ENCODE data around the gene PIP5K1B. TPM values are rescaled to one million over a fixed set of nuclear protein-coding genes. Genes with fewer than 3 reads are reported as not detected.

The PIP5K1B gene
- total RNA-seq, 1 donor from 2014 or later = 0.13 TPM

- DNase-seq (ENCODE audit: low read depth, low spot score) = no peak
These were observed 199.4 kb downstream of the PIP5K1B start for GRCh38 chr9:68904454-68904853.

DNA sequence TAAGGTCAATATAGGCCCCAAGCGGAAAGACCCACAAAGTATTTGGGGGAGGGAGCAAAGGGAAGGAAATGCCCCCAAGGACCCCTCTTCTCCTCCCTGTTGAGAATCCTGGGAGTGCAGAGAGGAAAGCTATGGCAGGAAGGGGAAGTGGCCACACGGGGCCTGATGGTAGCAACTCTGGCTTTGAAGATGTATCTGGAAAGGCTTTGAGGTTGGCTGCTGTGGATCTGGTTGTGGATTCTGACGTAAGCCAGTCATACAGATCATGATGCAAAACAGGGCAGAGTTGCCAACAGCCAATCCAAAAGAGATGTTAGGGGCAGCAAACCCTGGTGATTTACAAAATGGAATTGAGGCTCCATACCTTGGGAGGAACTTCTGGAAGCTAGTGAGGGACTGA, 200.1 kb downstream of the PIP5K1B start:
- no peak for DNase-seq (ENCODE audit: low read depth, low spot score)

- no peak for DNase-seq (ENCODE audit: low read depth, low spot score)
These were observed 202.9 kb downstream of the PIP5K1B start for GRCh38 chr9:68907910-68908309.

DNA sequence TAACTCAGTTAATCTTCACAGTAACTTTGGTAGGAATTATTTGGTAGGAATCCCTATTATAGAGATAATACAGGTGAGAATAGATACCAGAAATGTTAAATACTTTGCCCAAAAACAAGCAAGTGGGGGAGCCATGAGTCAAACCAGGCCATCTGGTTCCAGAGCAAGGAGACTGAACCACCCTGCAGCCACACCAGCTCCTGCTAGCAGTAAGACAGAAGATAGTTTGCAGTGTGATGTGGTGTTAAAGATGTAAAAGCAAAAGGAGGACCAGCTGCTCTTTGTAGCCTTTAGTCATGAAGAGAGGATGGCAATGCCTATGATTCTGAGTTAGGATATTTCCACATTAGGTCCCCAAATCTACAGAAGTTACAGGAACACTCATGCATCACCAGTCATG, 207.5 kb downstream of the PIP5K1B start:
- DNase-seq (ENCODE audit: low read depth, low spot score) = no peak

- no peak for DNase-seq (ENCODE audit: low read depth, low spot score)
These were observed 208.0 kb downstream of the PIP5K1B start for GRCh38 chr9:68913054-68913453.

DNA sequence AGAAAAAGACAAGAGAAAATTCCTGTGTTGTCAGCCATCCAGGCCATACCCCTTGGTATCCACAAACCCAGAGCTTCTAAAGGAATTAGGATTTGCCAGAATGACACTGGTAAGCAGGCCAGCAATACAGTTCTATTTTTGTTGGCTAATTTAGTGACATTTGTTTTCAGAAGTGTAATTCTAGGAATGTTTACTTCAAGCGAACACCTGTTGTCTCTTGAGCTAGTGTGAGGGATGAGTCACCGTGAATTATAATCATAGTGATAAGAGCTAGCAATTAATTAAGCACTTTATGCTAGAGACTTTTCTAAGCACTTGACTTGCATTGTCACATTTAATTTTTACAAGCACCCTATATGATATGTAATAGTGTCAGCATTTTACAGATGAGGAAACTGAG, 209.7 kb downstream of the PIP5K1B start:
- DNase-seq (ENCODE audit: low read depth, low spot score) = no peak

- no peak for DNase-seq (ENCODE audit: low read depth, low spot score)
These were observed 214.6 kb downstream of the PIP5K1B start for GRCh38 chr9:68919661-68920060.

GRCh38 chr9:68920921-68921320, 215.9 kb downstream of the PIP5K1B start:
- no peak for DNase-seq (ENCODE audit: low read depth, low spot score)

DNA sequence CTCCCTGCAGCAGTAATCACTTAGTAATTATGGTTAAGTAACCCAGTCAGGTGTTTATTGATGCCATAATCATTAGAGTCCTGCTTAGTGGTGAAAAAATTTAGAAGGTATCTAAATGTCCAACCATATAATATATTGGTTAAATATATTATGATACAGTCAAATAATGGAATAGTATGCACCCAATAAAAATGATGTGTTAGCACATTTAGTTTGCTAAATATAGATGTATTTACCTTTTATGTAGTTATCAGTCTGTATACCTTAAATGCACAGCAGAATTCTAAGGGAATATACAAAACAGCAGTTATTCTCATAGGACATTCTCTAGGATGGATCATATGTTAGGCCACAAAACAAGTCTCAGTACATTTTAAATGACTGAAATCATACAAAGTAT, 218.4 kb downstream of the PIP5K1B start:
- DNase-seq (ENCODE audit: low read depth, low spot score) = no peak

- no peak for DNase-seq (ENCODE audit: low read depth, low spot score)
These were observed 220.1 kb downstream of the PIP5K1B start for GRCh38 chr9:68925175-68925574.

DNA sequence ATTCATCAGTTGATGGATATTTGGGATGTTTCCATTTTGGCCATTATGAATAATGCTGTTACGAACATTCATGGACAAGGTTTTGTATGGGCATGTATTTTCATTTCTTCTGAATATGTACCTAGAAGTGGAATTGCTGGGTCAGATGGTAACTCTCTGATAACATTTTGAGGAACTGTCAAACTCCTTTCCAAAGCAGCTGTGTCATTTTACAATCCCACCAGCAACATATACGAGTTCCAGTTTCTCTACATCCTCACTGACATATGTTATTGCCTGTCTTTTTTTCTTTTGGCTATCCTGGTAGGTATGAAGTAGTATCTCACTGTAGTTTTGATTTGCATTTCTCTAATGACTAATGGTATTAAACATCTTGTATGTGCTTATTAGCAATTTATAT, 222.1 kb downstream of the PIP5K1B start:
- DNase-seq (ENCODE audit: low read depth, low spot score) = no peak

DNA sequence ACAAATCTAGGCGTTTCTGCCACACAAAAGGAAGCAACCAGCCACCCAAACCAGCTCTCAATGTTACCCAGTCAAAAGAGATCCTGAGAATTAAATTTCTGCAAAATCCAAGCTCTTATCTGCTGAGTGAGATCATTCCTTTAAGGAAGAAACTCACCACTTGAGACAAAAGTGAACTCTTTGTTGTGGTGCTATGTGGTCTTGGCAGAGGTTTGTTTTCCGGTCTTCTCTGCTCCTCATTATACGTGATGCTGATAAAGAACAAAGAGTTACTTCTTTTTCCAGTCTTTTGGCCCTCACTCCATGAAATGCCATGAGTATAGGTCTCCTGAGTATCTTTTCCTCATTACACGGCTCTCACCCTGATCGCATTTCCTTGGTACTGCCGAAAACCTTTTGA, 226.8 kb downstream of the PIP5K1B start:
- DNase-seq (ENCODE audit: low read depth, low spot score) = no peak

DNA sequence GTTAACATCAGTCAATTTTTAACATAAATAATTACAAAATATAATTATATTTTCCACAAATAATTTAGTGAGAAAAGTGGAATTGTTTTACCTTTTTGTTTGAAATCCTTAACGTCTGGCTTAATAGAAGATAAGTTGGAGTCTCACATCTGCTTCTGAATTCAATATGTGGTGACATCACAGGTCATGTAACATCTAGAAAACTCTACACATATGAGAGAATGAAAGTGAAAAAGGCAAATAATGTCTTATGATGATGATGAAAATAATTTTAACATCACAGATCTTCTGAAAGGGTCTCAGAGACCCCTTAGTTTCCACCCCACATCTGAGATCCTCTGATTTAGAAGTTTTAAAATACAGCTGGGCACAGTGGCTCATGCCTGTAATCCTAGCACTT, 227.4 kb downstream of the PIP5K1B start:
- DNase-seq (ENCODE audit: low read depth, low spot score) = no peak

- no peak for DNase-seq (ENCODE audit: low read depth, low spot score)
These were observed 228.6 kb downstream of the PIP5K1B start for GRCh38 chr9:68933434-68934328.

DNA sequence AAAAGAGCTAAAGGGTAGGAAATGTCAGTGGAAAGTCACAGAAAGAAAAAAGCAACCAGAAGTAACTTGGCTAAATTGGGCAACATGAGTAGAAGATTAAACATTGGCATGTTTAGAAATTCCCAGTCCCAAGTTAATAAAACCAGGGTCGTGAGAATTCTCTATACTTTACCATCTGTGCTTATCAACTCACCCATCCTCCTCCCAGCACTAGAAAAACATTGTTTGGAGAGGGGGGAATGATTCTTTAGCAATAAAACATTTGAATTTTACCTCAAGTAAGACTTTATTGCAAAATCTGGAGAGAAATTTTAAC, 229.2 kb downstream of the PIP5K1B start:
- DNase-seq (ENCODE audit: low read depth, low spot score) = no peak

GRCh38 chr9:68940573-68940972, 235.5 kb downstream of the PIP5K1B start:
- no peak for DNase-seq (ENCODE audit: low read depth, low spot score)

DNA sequence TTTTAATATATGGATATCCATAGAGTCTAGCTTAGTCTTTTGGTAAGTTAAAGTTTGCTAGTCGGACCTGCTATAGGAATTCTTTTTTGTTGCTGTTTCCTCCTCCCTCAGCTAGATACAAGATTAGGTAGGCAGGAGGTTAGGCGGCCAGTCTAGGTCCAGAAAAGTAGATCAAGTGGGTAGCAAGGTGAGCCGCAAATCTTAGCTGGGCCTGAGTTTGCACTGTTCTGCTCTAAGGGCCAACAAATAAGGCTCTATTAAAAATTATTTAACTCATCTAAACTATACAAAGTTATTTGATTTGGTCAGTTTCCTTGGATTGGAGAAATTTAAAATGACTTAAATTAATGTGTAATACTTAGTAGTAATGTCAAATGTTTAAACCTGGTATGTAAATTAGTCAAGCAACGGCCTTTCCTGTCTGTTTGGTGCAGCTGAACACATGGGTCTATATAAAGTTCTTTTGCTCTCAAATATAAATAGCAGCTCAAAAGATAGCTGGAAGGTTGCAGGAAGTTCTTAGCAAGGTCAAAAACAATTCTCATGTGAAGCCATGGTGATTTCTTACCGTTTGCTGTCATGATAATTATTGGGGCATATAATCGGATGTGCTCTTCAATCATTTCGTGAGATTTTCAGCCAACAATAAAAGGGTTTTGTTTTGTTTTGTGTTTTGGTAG, 236.9 kb downstream of the PIP5K1B start:
- DNase-seq (ENCODE audit: low read depth, low spot score) = no peak

DNA sequence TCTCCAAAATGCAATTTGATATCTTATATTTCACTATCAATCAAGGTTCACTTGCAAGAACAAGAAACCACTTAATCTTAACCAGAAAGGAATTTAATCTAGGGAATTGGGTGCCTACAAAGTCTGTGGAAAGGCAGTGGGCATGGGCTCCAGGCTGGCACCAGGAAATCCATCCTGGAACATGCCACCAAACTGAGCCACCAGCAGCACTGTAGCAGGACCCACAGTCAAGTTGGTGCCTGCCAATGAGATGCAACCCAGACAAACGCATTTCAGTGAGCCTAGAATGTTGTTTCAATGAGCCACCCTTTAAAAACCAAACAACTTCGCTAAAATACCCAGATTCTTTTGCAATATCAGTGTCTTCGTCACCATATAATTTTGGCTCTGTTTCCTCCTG, 237.8 kb downstream of the PIP5K1B start:
- no peak for DNase-seq (ENCODE audit: low read depth, low spot score)

DNA sequence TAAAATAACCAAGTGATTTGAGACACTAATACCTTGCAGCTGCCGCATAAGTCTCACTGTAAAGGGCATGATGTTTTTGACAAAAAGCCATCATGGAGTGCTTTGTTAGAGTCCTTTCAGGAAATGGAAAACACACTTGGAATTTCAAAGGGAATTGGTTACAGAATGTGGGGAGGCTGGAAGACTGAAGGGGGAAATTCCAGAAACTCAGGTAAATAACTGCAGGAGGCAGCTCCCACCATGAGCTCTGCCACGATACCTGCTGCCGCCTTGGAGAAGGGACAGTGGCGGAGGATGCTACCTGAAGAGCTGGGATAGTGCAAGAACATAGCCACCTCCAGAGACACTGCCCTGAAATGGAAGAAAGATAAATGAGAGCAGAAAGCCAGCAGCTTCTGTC, 242.0 kb downstream of the PIP5K1B start:
- no peak for DNase-seq (ENCODE audit: low read depth, low spot score)

GRCh38 chr9:68947842-68948569, 243.0 kb downstream of the PIP5K1B start:
- no peak for DNase-seq (ENCODE audit: low read depth, low spot score)

GRCh38 chr9:68949271-68950000, 244.4 kb downstream of the PIP5K1B start:
- no peak for DNase-seq (ENCODE audit: low read depth, low spot score)

- no peak for DNase-seq (ENCODE audit: low read depth, low spot score)
These were observed 245.1 kb downstream of the PIP5K1B start for GRCh38 chr9:68950188-68950587.
